Testis (tissue), 2 donors: ENCODE results near the gene CAMTA1.

Experiments
- CTCF ChIP-seq, 3 experiments: fragments of 450-650 bp in 2 of 3; fragments of 200-600 bp in 1 of 3; sonication (generic) in 1 of 3; IDR thresholded peaks; one replicate each; pipeline ENCODE4 v1.5.1; 2016 to 2019; ENCODE audit warnings: antibody characterized with exemption in 3 of 3, mild to moderate bottlenecking in 2 of 3, moderate library complexity in 1 of 3
- POLR2A ChIP-seq: fragments of 450-650 bp; IDR thresholded peaks from one replicate; pipeline ENCODE4 v1.6.1; 2017; ENCODE audit warnings: antibody characterized with exemption, mild to moderate bottlenecking, moderate library complexity

- TF ChIP-seq CTCF (IDR thresholded peaks at IDR 0.05) (no peak), POLR2A (no peak)
These were observed 537.1 kb downstream of the CAMTA1 start for GRCh38 chr1:7322283-7322785.
